Adrenal gland (tissue), 12 donors: ENCODE measurements around the gene FANCE. TPM values are rescaled to one million over a fixed set of nuclear protein-coding genes. Genes with fewer than 3 reads are reported as not detected.
"Not testable (repeated sequence)": the region's sequence is repeated elsewhere in the genome, so short reads cannot be mapped to it uniquely, and the experiment has no call there.

Source experiments
- DNase-seq, 7 donors: peaks; one replicate each; pipeline ENCODE4 v3.0.0-alpha.2; 2019 to 2020
- H3K27ac ChIP-seq, 5 donors: fragments of 200-600 bp; sonication (generic) in 4 of 5; 1 replicate in 3 of 5; 2 replicates in 2 of 5; pipeline versions ENCODE4 v1.5.1 to v1.8.0; 2016 to 2020; ENCODE audit warnings: mild to moderate bottlenecking in 1 of 5
- H3K27me3 ChIP-seq: fragments of 200-600 bp; 2 replicates; pipeline ENCODE4 v1.8.0; 2021
- H3K36me3 ChIP-seq, 2 donors: fragments of 200-600 bp; replicated peaks in 1 of 2; 1 replicate in 1 of 2; 2 replicates in 1 of 2; pipeline versions ENCODE4 v1.5.1 to v1.8.0; 2018 to 2022
- H3K4me1 ChIP-seq, 2 donors: fragments of 200-600 bp; replicated peaks in 1 of 2; 1 replicate in 1 of 2; 2 replicates in 1 of 2; pipeline versions ENCODE4 v1.5.1 to v1.8.0; 2018 to 2021
- H3K4me3 ChIP-seq, 4 donors: fragments of 200-600 bp; sonication (generic) in 3 of 4; one replicate each; pipeline ENCODE4 v1.5.1; 2016 to 2018
- H3K9me3 ChIP-seq, 3 donors: fragments of 200-600 bp; sonication (generic) in 1 of 3; replicated peaks in 1 of 3; 1 replicate in 2 of 3; 2 replicates in 1 of 3; pipeline versions ENCODE4 v1.5.1 to v1.8.0; 2016 to 2021
- POLR2A ChIP-seq, 2 donors: fragments of 450-650 bp; IDR thresholded peaks; one replicate each; pipeline ENCODE4 v1.6.1; 2017; ENCODE audit warnings: antibody characterized with exemption in 2 of 2, mild to moderate bottlenecking in 2 of 2, moderate library complexity in 1 of 2
- WGBS, 4 donors: extraction: QIAGEN DNeasy Blood & Tissue Kit in 2 of 4; methylation state at CpG; one replicate each; pipeline versions ENCODE4 v1.1.5 to v1.1.7; 2013 to 2017; 5-methylcytosine and 5-hydroxymethylcytosine counted together
- intact Hi-C, 2 donors: fragments of 100-400 bp; cut with DNase I; formaldehyde crosslinking; loops; one replicate each; pipeline versions ENCODE4 v1.14.1 to v1.15.0; 2022 to 2023
- polyA plus RNA-seq, 3 donors: library from polyadenylated mRNA; stranded (reverse); fragments of 200-250 nt in 2 of 3; fragments of 350-450 nt in 1 of 3; fragmentation: Illumina TruSeq in 1 of 3; extraction: RNeasy Lipid Tissue Mini Kit (QIAGEN cat#74804) in 1 of 3; gene quantifications; one replicate each; pipeline ENCODE4 v1.2.3, GENCODE V29; 2013 to 2014
- total RNA-seq, 9 donors: library from RNA; depleted of rRNA in 4 of 9; stranded (reverse); fragments of >200 nt in 4 of 9; fragments of 120-200 nt in 1 of 9; fragmentation: NEBNext Ultra II Directional in 1 of 9; extraction: Animal tissue kit (Norgen Biotek cat#: 25700) in 1 of 9; gene quantifications; one replicate each; pipeline versions ENCODE4 v1.1.0 to v1.2.4, GENCODE V29; 2013 to 2023
- TF ChIP-seq, protein P1 (sequence below), 6 experiments: fragments of 450-650 bp in 4 of 6; fragments of 200-600 bp in 2 of 6; sonication (generic) in 1 of 6; IDR thresholded peaks; 1 replicate in 5 of 6; 2 replicates in 1 of 6; pipeline versions ENCODE4 v1.5.1 to v1.8.0; 2016 to 2021; ENCODE audit warnings: antibody characterized with exemption in 6 of 6, mild to moderate bottlenecking in 2 of 6, moderate library complexity in 1 of 6
- donor health status: healthy with polysubstance abuse.
- donor health status: Bipolar disorder and iron deficiency.
- donor health status: DM: yes; HTN: yes; CAD: no.
- donor health status: DM: no; HTN: no; CAD: no.
- donor health status: DM: no; HTN: no; CAD: no.
- donor health status: DM: yes; HTN: yes; CAD: no.

FANCE gene
- total and polyA plus RNA-seq, 12 donors: 1.0 to 5.3 (median 2.1) TPM

- H3K27me3 ChIP-seq: no peaks in the 10 kb centered on the region
- 62 to 82% (median 67%) methylated on average over 4 of the region's 4 CpGs for WGBS, 4 donors
- intact Hi-C loops: no loop called here
Measured at GRCh38 chr6:35432291-35432690, 19.8 kb upstream of the FANCE start.

GRCh38 chr6:35432702-35433101, 19.4 kb upstream of the FANCE start:
- H3K9me3 ChIP-seq, H3K4me1 ChIP-seq, H3K27ac ChIP-seq, intact Hi-C loops, H3K36me3 ChIP-seq, H3K27me3 ChIP-seq, H3K4me3 ChIP-seq, DNase-seq: not testable (repeated sequence)
- 68 to 74% (median 72%) methylated on average over 3 of the region's 3 CpGs for WGBS, 4 donors

More at GRCh38 chr6:35432291-35432690, 19.8 kb upstream of the FANCE start:
- Histone ChIP-seq H3K9me3 (peaks cover 0 to 6% (median 0%) of the 10 kb centered on the region in 3 donors), H3K27ac (no peak overlapping the region), H3K4me3 (no peak overlapping the region), H3K36me3 (no peaks in the 10 kb centered on the region), H3K4me1 (no peaks in the 10 kb centered on the region)
- no peak for DNase-seq
- TF ChIP-seq, protein P1, sequence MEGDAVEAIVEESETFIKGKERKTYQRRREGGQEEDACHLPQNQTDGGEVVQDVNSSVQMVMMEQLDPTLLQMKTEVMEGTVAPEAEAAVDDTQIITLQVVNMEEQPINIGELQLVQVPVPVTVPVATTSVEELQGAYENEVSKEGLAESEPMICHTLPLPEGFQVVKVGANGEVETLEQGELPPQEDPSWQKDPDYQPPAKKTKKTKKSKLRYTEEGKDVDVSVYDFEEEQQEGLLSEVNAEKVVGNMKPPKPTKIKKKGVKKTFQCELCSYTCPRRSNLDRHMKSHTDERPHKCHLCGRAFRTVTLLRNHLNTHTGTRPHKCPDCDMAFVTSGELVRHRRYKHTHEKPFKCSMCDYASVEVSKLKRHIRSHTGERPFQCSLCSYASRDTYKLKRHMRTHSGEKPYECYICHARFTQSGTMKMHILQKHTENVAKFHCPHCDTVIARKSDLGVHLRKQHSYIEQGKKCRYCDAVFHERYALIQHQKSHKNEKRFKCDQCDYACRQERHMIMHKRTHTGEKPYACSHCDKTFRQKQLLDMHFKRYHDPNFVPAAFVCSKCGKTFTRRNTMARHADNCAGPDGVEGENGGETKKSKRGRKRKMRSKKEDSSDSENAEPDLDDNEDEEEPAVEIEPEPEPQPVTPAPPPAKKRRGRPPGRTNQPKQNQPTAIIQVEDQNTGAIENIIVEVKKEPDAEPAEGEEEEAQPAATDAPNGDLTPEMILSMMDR (IDR thresholded peaks at IDR 0.05): no peak

DNA sequence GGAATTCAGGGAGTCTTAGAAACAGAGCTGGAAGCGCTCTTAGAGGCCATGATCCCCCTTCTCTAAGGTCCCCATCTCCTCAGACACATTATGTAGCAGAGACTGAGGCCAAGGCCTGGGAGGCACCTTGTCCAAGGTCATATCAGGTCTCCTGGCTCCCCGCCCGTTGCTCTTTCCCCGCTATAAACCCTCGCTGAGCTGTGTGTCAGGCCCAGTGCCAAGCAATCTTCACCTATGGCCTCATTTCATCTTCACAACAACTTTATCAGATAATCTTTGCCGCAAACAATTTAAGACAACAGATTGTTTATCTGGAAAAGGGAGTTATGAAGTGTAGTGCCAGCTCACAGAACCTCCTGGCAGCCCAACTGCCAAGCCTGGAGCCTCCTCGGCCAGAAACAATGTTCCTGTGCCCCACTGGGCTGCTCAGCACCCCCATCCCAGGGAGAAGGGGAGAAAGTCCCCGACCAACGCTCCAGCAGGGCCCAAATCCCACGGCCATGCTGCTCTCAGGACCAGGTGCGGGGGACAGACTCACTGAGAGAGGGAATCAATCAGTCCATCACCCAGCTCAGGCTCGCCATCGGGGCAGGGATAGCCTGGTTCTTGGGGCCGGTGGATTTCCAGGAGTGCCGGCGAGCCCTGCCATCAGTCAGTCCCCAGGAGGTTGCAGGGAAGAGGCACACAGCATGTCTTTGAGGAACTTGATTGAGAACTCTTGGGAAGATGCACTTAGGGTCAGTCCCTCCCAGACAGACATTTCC, 16.9 kb upstream of the FANCE start:
- DNase-seq: no peak
- intact Hi-C loops: no loop called here
- Histone ChIP-seq H3K4me1 (no peaks in the 10 kb centered on the region), H3K27me3 (no peaks in the 10 kb centered on the region), H3K27ac (no peak overlapping the region), H3K4me3 (no peak overlapping the region), H3K36me3 (no peaks in the 10 kb centered on the region), H3K9me3 (no peaks in the 10 kb centered on the region)
- 72 to 88% (median 78%) methylated on average over 13 to 16 of the region's 16 CpGs for WGBS, 4 donors
- TF ChIP-seq POLR2A (IDR thresholded peaks at IDR 0.05): no peak
- TF ChIP-seq, protein P1 (IDR thresholded peaks at IDR 0.05): no peak

DNA sequence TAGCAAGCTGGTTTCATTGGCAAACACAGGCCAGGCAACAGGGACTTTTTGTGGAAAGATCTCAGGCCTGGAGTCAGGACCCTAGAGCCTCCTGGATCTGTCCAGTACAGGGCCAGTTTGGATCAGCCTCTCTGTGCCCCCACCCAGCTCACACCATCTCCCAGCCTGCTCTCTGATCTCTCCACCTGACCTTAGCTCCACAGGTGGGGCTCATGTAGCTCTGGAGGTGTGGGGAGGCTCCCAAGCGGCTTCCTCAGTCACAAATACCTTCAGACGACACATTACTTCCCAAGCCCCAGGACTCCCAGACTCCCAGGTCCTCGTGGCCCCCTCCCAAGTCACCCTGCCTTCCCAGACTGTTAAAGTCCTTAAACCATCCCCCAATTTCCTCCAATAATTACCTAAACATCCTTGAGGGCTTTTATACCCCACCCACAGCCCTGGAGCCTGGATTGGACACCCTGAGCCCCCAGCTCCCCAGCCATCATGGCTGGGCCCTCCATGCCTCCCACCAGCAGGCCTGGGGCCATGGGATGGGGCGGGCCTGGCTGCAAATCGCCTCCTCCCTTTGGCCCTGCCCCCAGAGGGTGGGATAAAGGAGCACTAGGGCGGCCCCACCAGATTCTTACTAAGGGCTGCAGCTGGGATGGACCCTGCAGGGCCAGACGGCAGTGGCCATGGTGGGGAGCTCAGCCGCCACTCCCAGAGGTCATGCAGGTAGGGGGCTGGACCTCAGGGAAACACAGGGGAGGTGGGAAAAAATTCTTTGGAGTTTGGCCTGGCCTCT, 15.9 kb upstream of the FANCE start:
- Histone ChIP-seq H3K27ac (no peak overlapping the region), H3K9me3 (no peaks in the 10 kb centered on the region), H3K27me3 (no peaks in the 10 kb centered on the region), H3K4me1 (no peaks in the 10 kb centered on the region), H3K4me3 (no peak overlapping the region), H3K36me3 (no peaks in the 10 kb centered on the region)
- no peak for DNase-seq
- WGBS, 4 donors: 81 to 89% (median 88%) methylated on average over 4 to 8 of the region's 8 CpGs
- no peak for TF ChIP-seq POLR2A (IDR thresholded peaks at IDR 0.05)
- TF ChIP-seq, protein P1 (IDR thresholded peaks at IDR 0.05): no peak
- intact Hi-C loops: no loop called here

- H3K4me1 ChIP-seq, DNase-seq, H3K9me3 ChIP-seq, H3K27me3 ChIP-seq, intact Hi-C loops, H3K27ac ChIP-seq, H3K36me3 ChIP-seq, H3K4me3 ChIP-seq: not testable (repeated sequence)
- 94 to 97% (median 95%) methylated on average over 6 to 7 of the region's 7 CpGs for WGBS, 4 donors
Measured at GRCh38 chr6:35438378-35439065, 13.6 kb upstream of the FANCE start.
